AML-193 (cell line): ENCODE data around the gene CD4.
"Not testable (repeated sequence)": the region's sequence is repeated elsewhere in the genome, so short reads cannot be mapped to it uniquely, and the experiment has no call there.

Experiments
- DNase-seq, 2 experiments: peaks; one replicate each; lab custom pipeline; 2025; lab: John Stamatoyannopoulos, UW

CD4 gene

DNA sequence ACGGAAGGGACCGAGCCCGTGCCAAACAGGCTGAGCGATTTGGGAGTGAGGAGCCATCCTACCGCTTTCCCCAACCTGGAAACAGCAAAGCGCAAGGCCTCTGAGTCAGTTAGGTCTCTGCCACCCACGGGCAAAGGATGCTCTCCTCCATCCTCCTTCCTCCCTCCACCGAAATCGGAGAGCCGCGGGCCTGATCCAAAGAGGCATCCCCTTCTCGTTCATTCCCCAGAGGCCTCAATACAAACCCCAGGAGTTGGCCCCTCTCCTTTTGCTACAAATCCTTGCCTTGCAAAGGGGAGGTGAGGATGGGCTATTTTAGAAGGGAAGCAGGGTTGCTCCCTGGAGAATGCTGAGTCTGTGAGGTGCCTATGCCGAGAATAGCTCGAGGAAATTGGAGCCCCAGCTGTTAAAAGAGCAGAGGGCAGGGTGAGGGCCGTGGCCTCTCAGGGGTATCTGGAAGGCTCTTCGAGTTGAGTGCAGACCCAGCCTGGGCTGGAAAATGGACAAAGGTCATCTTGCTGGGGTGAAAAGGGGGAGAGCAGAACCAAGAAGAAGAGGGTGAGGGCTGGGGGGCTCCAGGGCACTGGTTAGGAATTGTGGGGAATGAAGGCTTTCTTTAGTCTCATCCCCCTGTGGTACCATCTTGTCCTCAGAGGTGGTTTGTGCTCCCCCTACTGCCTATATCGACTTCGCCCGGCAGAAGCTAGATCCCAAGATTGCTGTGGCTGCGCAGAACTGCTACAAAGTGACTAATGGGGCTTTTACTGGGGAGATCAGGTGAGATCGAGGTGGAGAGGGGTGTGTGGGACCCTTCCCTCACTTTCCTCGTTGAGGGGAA is 79.1 kb downstream of the CD4 start:
- DNase-seq = peak in 1 of 2 experiments; percentile 4

DNA sequence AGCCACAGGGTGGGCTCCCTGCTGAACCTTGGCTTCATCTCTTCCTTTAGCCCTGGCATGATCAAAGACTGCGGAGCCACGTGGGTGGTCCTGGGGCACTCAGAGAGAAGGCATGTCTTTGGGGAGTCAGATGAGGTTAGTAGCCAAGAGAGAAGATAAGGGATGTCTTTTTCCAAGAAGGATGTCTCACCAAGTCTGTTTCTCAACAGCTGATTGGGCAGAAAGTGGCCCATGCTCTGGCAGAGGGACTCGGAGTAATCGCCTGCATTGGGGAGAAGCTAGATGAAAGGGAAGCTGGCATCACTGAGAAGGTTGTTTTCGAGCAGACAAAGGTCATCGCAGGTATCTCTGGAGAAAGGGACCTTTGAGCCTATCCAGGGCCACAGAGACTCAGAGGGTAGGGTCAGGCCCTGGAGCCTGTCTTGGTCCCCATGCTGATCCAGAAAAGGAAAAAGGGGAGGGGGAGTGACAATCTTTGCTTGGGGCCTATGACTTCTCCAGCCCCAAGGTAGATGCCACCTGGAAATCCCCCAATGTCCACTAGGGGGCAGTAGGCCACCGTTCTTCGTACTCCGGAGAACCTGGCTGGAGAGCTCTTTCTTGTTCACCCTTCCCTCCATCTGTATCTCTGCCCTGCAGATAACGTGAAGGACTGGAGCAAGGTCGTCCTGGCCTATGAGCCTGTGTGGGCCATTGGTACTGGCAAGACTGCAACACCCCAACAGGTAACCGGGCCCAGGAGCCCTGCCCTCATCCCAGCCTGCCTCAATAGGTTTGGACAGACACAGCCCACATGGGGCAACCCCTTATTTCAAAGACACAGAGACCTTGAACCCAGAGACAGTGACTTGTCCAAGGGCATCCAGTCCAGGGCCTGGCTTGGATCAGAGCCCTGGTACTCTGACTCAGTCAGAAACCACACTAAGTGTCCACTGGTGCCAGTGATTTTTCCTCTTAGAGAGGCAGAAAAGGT is 80.0 kb downstream of the CD4 start:
- peak; percentile 66 to 73 for DNase-seq

DNA sequence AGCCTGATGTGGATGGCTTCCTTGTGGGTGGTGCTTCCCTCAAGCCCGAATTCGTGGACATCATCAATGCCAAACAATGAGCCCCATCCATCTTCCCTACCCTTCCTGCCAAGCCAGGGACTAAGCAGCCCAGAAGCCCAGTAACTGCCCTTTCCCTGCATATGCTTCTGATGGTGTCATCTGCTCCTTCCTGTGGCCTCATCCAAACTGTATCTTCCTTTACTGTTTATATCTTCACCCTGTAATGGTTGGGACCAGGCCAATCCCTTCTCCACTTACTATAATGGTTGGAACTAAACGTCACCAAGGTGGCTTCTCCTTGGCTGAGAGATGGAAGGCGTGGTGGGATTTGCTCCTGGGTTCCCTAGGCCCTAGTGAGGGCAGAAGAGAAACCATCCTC is 81.0 kb downstream of the CD4 start:
- DNase-seq = not testable (repeated sequence)
